HepG2 (cell line): ENCODE results near the gene PRPF4. TPM values are rescaled to one million over a fixed set of nuclear protein-coding genes. Genes with fewer than 3 reads are reported as not detected.
A peak's percentile ranks its signal among the peaks of the same experiment; 100 is the strongest.

ENCODE experiments used
- CREM ChIP-seq, 2 experiments: sonication (generic) in 1 of 2; formaldehyde crosslinking in 1 of 2; IDR thresholded peaks; 2 replicates each; pipeline versions ENCODE4 v1.4.0 to v1.6.1; 2016 to 2020; ENCODE audit warnings: antibody characterized with exemption in 1 of 2, mild to moderate bottlenecking in 1 of 2, missing genetic modification reagents in 1 of 2
- E2F5 ChIP-seq: sonication (generic); formaldehyde crosslinking; conservative IDR thresholded peaks from 2 replicates; pipeline ENCODE4 v1.4.0; 2020; ENCODE audit warnings: missing genetic modification reagents
- HCFC1 ChIP-seq: fragments of 150-350 bp; IDR thresholded peaks from 2 replicates; pipeline ENCODE4 v1.6.1; 2014; ENCODE audit warnings: low read depth, low read length
- HOXD1 ChIP-seq: sonication (generic); formaldehyde crosslinking; IDR thresholded peaks from 2 replicates; pipeline ENCODE4 v1.5.0; 2020; ENCODE audit warnings: missing genetic modification reagents
- POGZ ChIP-seq: sonication (generic); formaldehyde crosslinking; IDR thresholded peaks from 2 replicates; pipeline ENCODE4 v1.4.0; 2020; ENCODE audit warnings: mild to moderate bottlenecking, missing genetic modification reagents
- POLR2AphosphoS5 ChIP-seq: IDR thresholded peaks from 2 replicates; pipeline ENCODE4 v1.6.1; 2012; ENCODE audit warnings: low read depth, low read length
- RARA ChIP-seq: IDR thresholded peaks from 2 replicates; pipeline ENCODE4 v1.6.1; 2016; ENCODE audit warnings: missing genetic modification reagents, missing compliant biosample characterization
- RFXAP ChIP-seq: sonication (generic); formaldehyde crosslinking; IDR thresholded peaks from 2 replicates; pipeline ENCODE4 v1.4.0; 2020; ENCODE audit warnings: missing genetic modification reagents, borderline replicate concordance
- TCF7 ChIP-seq: sonication (generic); IDR thresholded peaks from 2 replicates; pipeline ENCODE4 v1.6.1; 2016; ENCODE audit warnings: antibody characterized with exemption, low read depth
- TFDP2 ChIP-seq: sonication (generic); formaldehyde crosslinking; IDR thresholded peaks from 2 replicates; pipeline ENCODE4 v1.4.0; 2020; ENCODE audit warnings: missing genetic modification reagents
- ZFP37 ChIP-seq: sonication (generic); formaldehyde crosslinking; IDR thresholded peaks from 2 replicates; pipeline ENCODE4 v1.4.0; 2020; ENCODE audit warnings: missing genetic modification reagents, borderline replicate concordance
- ZNF530 ChIP-seq: sonication (generic); formaldehyde crosslinking; IDR thresholded peaks from 2 replicates; pipeline ENCODE4 v1.5.0; 2020; ENCODE audit warnings: low read depth, mild to moderate bottlenecking, missing genetic modification reagents
- ZNF615 ChIP-seq: sonication (generic); formaldehyde crosslinking; IDR thresholded peaks from 2 replicates; pipeline ENCODE4 v1.5.0; 2020; ENCODE audit warnings: mild to moderate bottlenecking, missing genetic modification reagents, borderline replicate concordance
- ZNF674 ChIP-seq: sonication (generic); formaldehyde crosslinking; IDR thresholded peaks from 2 replicates; pipeline ENCODE4 v1.5.0; 2020; ENCODE audit warnings: low read depth, mild to moderate bottlenecking, missing genetic modification reagents
- polyA plus RNA-seq, 8 experiments: library from polyadenylated mRNA; depleted of rRNA in 3 of 8; stranded (reverse) in 7 of 8; unstranded in 1 of 8; fragments of >200 nt; fragmentation: Illumina TruSeq in 4 of 8; extraction: Trizol in 4 of 8; gene quantifications; 2 replicates each; pipeline versions ENCODE4 v1.2.1 to v1.2.3, GENCODE V29; 2011 to 2016; ENCODE audit warnings: low read depth in 4 of 8, missing spikeins in 1 of 8, mixed read lengths in 1 of 8; ENCODE audit not compliant: insufficient read depth in 1 of 8
- total RNA-seq, 5 experiments: library from RNA; depleted of rRNA; stranded (reverse); fragments of >200 nt; fragmentation: Illumina TruSeq; extraction: Trizol; gene quantifications; 2 replicates each; pipeline ENCODE4 v1.2.3, GENCODE V29; 2016; ENCODE audit warnings: low read depth in 1 of 5
- TF ChIP-seq, protein P1 (sequence below): sonication (generic); formaldehyde crosslinking; IDR thresholded peaks from 2 replicates; pipeline ENCODE4 v1.5.0; 2020; ENCODE audit warnings: mild to moderate bottlenecking, missing genetic modification reagents
- TF ChIP-seq, protein P2 (sequence below): IDR thresholded peaks from 2 replicates; pipeline ENCODE4 v1.6.1; 2016; ENCODE audit warnings: missing compliant biosample characterization, missing genetic modification reagents, borderline replicate concordance
- TF ChIP-seq, protein P3 (sequence below): IDR thresholded peaks from 2 replicates; pipeline ENCODE4 v1.6.1; 2016
- TF ChIP-seq, protein P4 (sequence below): sonication (generic); formaldehyde crosslinking; conservative IDR thresholded peaks from 2 replicates; pipeline ENCODE4 v1.4.0; 2020; ENCODE audit warnings: missing genetic modification reagents

The PRPF4 gene
- total and polyA plus RNA-seq, 2 of the 13 experiments (the other 11 are each of a cell fraction or from before 2014, with no cell fraction given) = 10.3 to 49.0 TPM

GRCh38 chr9:113340011-113340699 is 64.7 kb downstream of the PRPF4 start, which contains the start of gene WDR31 (continued):
- no peak for TF ChIP-seq ZNF530 (CRISPR knock-in tag)
- TF ChIP-seq, protein P1, sequence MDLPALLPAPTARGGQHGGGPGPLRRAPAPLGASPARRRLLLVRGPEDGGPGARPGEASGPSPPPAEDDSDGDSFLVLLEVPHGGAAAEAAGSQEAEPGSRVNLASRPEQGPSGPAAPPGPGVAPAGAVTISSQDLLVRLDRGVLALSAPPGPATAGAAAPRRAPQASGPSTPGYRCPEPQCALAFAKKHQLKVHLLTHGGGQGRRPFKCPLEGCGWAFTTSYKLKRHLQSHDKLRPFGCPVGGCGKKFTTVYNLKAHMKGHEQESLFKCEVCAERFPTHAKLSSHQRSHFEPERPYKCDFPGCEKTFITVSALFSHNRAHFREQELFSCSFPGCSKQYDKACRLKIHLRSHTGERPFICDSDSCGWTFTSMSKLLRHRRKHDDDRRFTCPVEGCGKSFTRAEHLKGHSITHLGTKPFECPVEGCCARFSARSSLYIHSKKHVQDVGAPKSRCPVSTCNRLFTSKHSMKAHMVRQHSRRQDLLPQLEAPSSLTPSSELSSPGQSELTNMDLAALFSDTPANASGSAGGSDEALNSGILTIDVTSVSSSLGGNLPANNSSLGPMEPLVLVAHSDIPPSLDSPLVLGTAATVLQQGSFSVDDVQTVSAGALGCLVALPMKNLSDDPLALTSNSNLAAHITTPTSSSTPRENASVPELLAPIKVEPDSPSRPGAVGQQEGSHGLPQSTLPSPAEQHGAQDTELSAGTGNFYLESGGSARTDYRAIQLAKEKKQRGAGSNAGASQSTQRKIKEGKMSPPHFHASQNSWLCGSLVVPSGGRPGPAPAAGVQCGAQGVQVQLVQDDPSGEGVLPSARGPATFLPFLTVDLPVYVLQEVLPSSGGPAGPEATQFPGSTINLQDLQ (CRISPR knock-in tag) = no peak
- TF ChIP-seq HOXD1 (CRISPR knock-in tag) = peak; percentile 83
- peak; percentile 91 for TF ChIP-seq TFDP2 (CRISPR knock-in tag)
- TF ChIP-seq POGZ (CRISPR knock-in tag) = peak; percentile 97
- TF ChIP-seq TCF7 = no peak
- TF ChIP-seq CREM (IDR thresholded peaks at IDR 0.05) = peak; percentile 47
- no peak for TF ChIP-seq CREM (CRISPR knock-in tag; IDR thresholded peaks at IDR 0.05)
- peak; percentile 58 for TF ChIP-seq RARA (CRISPR knock-in tag)
- peak; percentile 68 for TF ChIP-seq POLR2AphosphoS5
- TF ChIP-seq RFXAP (CRISPR knock-in tag) = peak; percentile 93
- TF ChIP-seq, protein P2, sequence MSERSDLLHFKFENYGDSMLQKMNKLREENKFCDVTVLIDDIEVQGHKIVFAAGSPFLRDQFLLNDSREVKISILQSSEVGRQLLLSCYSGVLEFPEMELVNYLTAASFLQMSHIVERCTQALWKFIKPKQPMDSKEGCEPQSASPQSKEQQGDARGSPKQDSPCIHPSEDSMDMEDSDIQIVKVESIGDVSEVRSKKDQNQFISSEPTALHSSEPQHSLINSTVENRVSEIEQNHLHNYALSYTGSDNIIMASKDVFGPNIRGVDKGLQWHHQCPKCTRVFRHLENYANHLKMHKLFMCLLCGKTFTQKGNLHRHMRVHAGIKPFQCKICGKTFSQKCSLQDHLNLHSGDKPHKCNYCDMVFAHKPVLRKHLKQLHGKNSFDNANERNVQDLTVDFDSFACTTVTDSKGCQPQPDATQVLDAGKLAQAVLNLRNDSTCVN (CRISPR knock-in tag) = peak; percentile 91
- TF ChIP-seq, protein P3, sequence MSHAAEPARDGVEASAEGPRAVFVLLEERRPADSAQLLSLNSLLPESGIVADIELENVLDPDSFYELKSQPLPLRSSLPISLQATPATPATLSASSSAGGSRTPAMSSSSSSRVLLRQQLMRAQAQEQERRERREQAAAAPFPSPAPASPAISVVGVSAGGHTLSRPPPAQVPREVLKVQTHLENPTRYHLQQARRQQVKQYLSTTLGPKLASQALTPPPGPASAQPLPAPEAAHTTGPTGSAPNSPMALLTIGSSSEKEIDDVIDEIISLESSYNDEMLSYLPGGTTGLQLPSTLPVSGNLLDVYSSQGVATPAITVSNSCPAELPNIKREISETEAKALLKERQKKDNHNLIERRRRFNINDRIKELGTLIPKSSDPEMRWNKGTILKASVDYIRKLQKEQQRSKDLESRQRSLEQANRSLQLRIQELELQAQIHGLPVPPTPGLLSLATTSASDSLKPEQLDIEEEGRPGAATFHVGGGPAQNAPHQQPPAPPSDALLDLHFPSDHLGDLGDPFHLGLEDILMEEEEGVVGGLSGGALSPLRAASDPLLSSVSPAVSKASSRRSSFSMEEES (CRISPR knock-in tag) = peak; percentile 38; the same call in 1 of the 2 replicates
- TF ChIP-seq HCFC1 = peak; percentile 77
- TF ChIP-seq, protein P4, sequence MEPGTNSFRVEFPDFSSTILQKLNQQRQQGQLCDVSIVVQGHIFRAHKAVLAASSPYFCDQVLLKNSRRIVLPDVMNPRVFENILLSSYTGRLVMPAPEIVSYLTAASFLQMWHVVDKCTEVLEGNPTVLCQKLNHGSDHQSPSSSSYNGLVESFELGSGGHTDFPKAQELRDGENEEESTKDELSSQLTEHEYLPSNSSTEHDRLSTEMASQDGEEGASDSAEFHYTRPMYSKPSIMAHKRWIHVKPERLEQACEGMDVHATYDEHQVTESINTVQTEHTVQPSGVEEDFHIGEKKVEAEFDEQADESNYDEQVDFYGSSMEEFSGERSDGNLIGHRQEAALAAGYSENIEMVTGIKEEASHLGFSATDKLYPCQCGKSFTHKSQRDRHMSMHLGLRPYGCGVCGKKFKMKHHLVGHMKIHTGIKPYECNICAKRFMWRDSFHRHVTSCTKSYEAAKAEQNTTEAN (CRISPR knock-in tag) = no peak
- TF ChIP-seq E2F5 (CRISPR knock-in tag) = peak; percentile 83
- peak; percentile 35; the same call in 1 of the 2 replicates for TF ChIP-seq ZNF615 (CRISPR knock-in tag)
- no peak for TF ChIP-seq ZNF674
- 0 out of 2 replicates have a peak, but pooled peaks have one; percentile 52 for TF ChIP-seq ZFP37 (CRISPR knock-in tag)
